IMR-90 (cell line): Measurements from ENCODE around the gene LCAT. TPM values are rescaled to one million over a fixed set of nuclear protein-coding genes. Genes with fewer than 3 reads are reported as not detected.
A peak's percentile ranks its signal among the peaks of the same experiment; 100 is the strongest.

Experiments
- ATAC-seq: fragments of 200-7000 bp; cut with Tn5 transposase; 2 replicates; pipeline ENCODE4 v1.9.1; 2020; ENCODE audit warnings: low read depth, mild to moderate bottlenecking, moderate library complexity
- BruUV-seq: library from RNA; stranded (reverse); fragments of 400-500 nt; replicated peaks from 2 replicates; lab custom pipeline; 2021; lab: Mats Ljungman, UMichigan
- CTCF ChIA-PET: fragments of 300-600 bp; formaldehyde crosslinking; extraction: SDS; loops from one replicate; lab custom pipeline; 2021; ENCODE audit warnings: antibody characterized with exemption; lab: Yijun Ruan, JAX
- POLR2A ChIA-PET: fragments of 300-600 bp; sonication (Branson Sonifier 250); formaldehyde crosslinking; loops from one replicate; lab custom pipeline; 2022; ENCODE audit warnings: antibody characterized with exemption; ENCODE audit not compliant: unreplicated experiment; lab: Charles Lee
- DNase-seq: peaks from one replicate; pipeline ENCODE4 v3.0.0; 2013
- H2AFZ ChIP-seq: replicated peaks from 2 replicates; pipeline ENCODE3; 2013; ENCODE audit warnings: low read length, mild to moderate bottlenecking; ENCODE audit not compliant: poor library complexity
- H2AK5ac ChIP-seq: 2 replicates; pipeline ENCODE4 v1.6.1; 2013; ENCODE audit warnings: low read depth, low read length, inconsistent platforms
- H2AK9ac ChIP-seq: replicated peaks from 2 replicates; pipeline ENCODE3; 2013; ENCODE audit warnings: mild to moderate bottlenecking, low read depth, low read length, moderate library complexity; ENCODE audit not compliant: poor library complexity
- H2BK120ac ChIP-seq: 2 replicates; pipeline ENCODE4 v1.6.1; 2013; ENCODE audit warnings: low read depth, low read length, inconsistent platforms
- H2BK15ac ChIP-seq: 3 replicates; pipeline ENCODE4 v1.6.1; 2013; ENCODE audit warnings: low read depth, low read length, inconsistent platforms
- H2BK20ac ChIP-seq: 2 replicates; pipeline ENCODE4 v1.6.1; 2013; ENCODE audit warnings: low read depth, mild to moderate bottlenecking, inconsistent platforms, low read length, moderate library complexity
- H2BK5ac ChIP-seq: 2 replicates; pipeline ENCODE4 v1.6.1; 2013; ENCODE audit warnings: mild to moderate bottlenecking, low read depth, low read length, inconsistent platforms; ENCODE audit not compliant: poor library complexity, severe bottlenecking
- H3K14ac ChIP-seq: replicated peaks from 2 replicates; pipeline ENCODE4 v1.6.1; 2013; ENCODE audit warnings: low read depth, low read length, inconsistent platforms
- H3K18ac ChIP-seq: 2 replicates; pipeline ENCODE4 v1.6.1; 2013; ENCODE audit warnings: low read depth, low read length, control low read depth
- H3K23ac ChIP-seq: 2 replicates; pipeline ENCODE4 v1.6.1; 2013; ENCODE audit warnings: low read depth, low read length, inconsistent platforms
- H3K27ac ChIP-seq: 2 replicates; pipeline ENCODE4 v1.5.1; 2013; ENCODE audit warnings: mild to moderate bottlenecking, control low read depth, low read length; ENCODE audit not compliant: insufficient read depth
- H3K27me3 ChIP-seq: 2 replicates; pipeline ENCODE4 v1.6.1; 2013; ENCODE audit warnings: low read length; ENCODE audit not compliant: control insufficient read depth, insufficient read depth
- H3K36me3 ChIP-seq: 2 replicates; pipeline ENCODE4 v1.6.1; 2013; ENCODE audit warnings: low read length, mixed read lengths; ENCODE audit not compliant: control insufficient read depth, insufficient read depth
- H3K4ac ChIP-seq: 2 replicates; pipeline ENCODE4 v1.6.1; 2013; ENCODE audit warnings: low read depth, low read length, inconsistent platforms
- H3K4me1 ChIP-seq: 2 replicates; pipeline ENCODE4 v1.6.1; 2013; ENCODE audit warnings: low read length, mixed read lengths; ENCODE audit not compliant: control insufficient read depth, insufficient read depth
- H3K4me2 ChIP-seq: 2 replicates; pipeline ENCODE4 v1.6.1; 2013; ENCODE audit warnings: low read depth, mild to moderate bottlenecking, control low read depth, low read length, moderate library complexity
- H3K4me3 ChIP-seq: 2 replicates; pipeline ENCODE4 v1.5.1; 2013; ENCODE audit warnings: low read depth, mild to moderate bottlenecking, control low read depth, low read length, moderate library complexity; ENCODE audit not compliant: insufficient read depth
- H3K56ac ChIP-seq: 2 replicates; pipeline ENCODE4 v1.6.1; 2013; ENCODE audit warnings: low read length, inconsistent platforms; ENCODE audit not compliant: insufficient read depth; ENCODE audit errors: extremely low read depth
- H3K79me1 ChIP-seq, 2 experiments: 2 replicates each; pipeline ENCODE4 v1.6.1; 2013; ENCODE audit warnings: low read length in 2 of 2, inconsistent platforms in 1 of 2, low read depth in 1 of 2
- H3K9ac ChIP-seq: 2 replicates; pipeline ENCODE4 v1.6.1; 2013; ENCODE audit warnings: low read depth, low read length, control low read depth
- H3K9me1 ChIP-seq: 2 replicates; pipeline ENCODE4 v1.6.1; 2013; ENCODE audit warnings: low read length, inconsistent platforms; ENCODE audit not compliant: insufficient read depth
- H3K9me3 ChIP-seq: 2 replicates; pipeline ENCODE4 v1.6.1; 2013; ENCODE audit warnings: low read length; ENCODE audit not compliant: control insufficient read depth, insufficient read depth
- H4K20me1 ChIP-seq: 2 replicates; pipeline ENCODE4 v1.6.1; 2013; ENCODE audit warnings: low read length, inconsistent platforms; ENCODE audit not compliant: insufficient read depth
- H4K5ac ChIP-seq: 2 replicates; pipeline ENCODE4 v1.6.1; 2013; ENCODE audit warnings: mild to moderate bottlenecking, low read depth, low read length, control low read depth
- H4K8ac ChIP-seq, 2 experiments: 2 replicates each; pipeline ENCODE4 v1.6.1; 2013; ENCODE audit warnings: low read depth in 2 of 2, low read length in 2 of 2, control low read depth in 1 of 2, inconsistent platforms in 1 of 2
- H4K91ac ChIP-seq: 2 replicates; pipeline ENCODE4 v1.6.1; 2013; ENCODE audit warnings: low read depth, low read length, inconsistent platforms; ENCODE audit not compliant: insufficient read depth
- BHLHE40 ChIP-seq: fragments of 150-350 bp; IDR thresholded peaks from 2 replicates; pipeline ENCODE4 v1.6.1; 2016; ENCODE audit warnings: mild to moderate bottlenecking, low read depth, low read length
- MAZ ChIP-seq: IDR thresholded peaks from 2 replicates; pipeline ENCODE4 v1.6.1; 2012; ENCODE audit warnings: low read depth, mild to moderate bottlenecking, low read length, improper control_type of control experiment, moderate library complexity, borderline replicate concordance
- MXI1 ChIP-seq: IDR thresholded peaks from 2 replicates; pipeline ENCODE4 v1.6.1; 2012; ENCODE audit warnings: low read depth, mild to moderate bottlenecking, low read length, moderate library complexity, borderline replicate concordance
- NFE2L2 ChIP-seq: fragments of 150-350 bp; IDR thresholded peaks from 2 replicates; pipeline ENCODE4 v1.6.1; 2016; ENCODE audit warnings: low read depth, mild to moderate bottlenecking, low read length
- RAD21 ChIP-seq: IDR thresholded peaks from 2 replicates; pipeline ENCODE4 v1.6.1; 2012; ENCODE audit warnings: low read length, improper control_type of control experiment
- RCOR1 ChIP-seq: IDR thresholded peaks from 2 replicates; pipeline ENCODE4 v1.6.1; 2012; ENCODE audit warnings: mild to moderate bottlenecking, low read length, improper control_type of control experiment; ENCODE audit not compliant: insufficient replicate concordance
- WGBS, 2 experiments: methylation state at CpG; one replicate each; pipeline versions ENCODE4 v1.1.5 to v1.1.7; 2013; ENCODE audit warnings: missing lambda C conversion rate in 2 of 2; ENCODE audit not compliant: insufficient read length in 1 of 2; ENCODE audit errors: extremely low coverage in 2 of 2; 5-methylcytosine and 5-hydroxymethylcytosine counted together
- dilution Hi-C: fragments of 300-500 bp; cut with HindIII; formaldehyde crosslinking; loops from one replicate; pipeline ENCODE4 v1.14.3; 2018; ENCODE audit warnings: low sequenced_read_pairs; ENCODE audit not compliant: unreplicated experiment
- in situ Hi-C: fragments of 300-500 bp; cut with MboI; formaldehyde crosslinking; loops from 3 replicates; pipeline ENCODE4 v1.14.3; 2019; ENCODE audit warnings: low sequenced_read_pairs, inconsistent platforms, mixed read lengths
- intact Hi-C: fragments of 100-400 bp; cut with micrococcal nuclease; formaldehyde crosslinking; loops from 2 replicates; pipeline ENCODE4 v1.10.0; 2022
- polyA plus RNA-seq, 3 experiments: library from polyadenylated mRNA; depleted of rRNA; stranded (reverse); fragments of >200 nt; gene quantifications; 2 replicates each; pipeline ENCODE4 v1.2.3, GENCODE V29; 2012; ENCODE audit warnings: low replicate concordance in 1 of 3
- total RNA-seq: library from RNA; depleted of rRNA; stranded (reverse); fragments of >200 nt; gene quantifications from 2 replicates; pipeline ENCODE4 v1.2.3, GENCODE V29; 2012

LCAT gene
- total and polyA plus RNA-seq, 2 of the 4 experiments (the other 2 are of a cell fraction) = 1.4 to 18.8 TPM

GRCh38 chr16:67926181-67926750 is 17.7 kb downstream of the LCAT start:
- Histone ChIP-seq H3K14ac (no peak overlapping the region), H3K4ac (no peak overlapping the region), H3K56ac (no peak overlapping the region), H3K9me1 (no peaks in the 10 kb centered on the region), H3K27me3 (no peaks in the 10 kb centered on the region), H3K4me3 (no peak overlapping the region), H2AK5ac (no peak overlapping the region), H3K9ac (no peak overlapping the region), H2BK5ac (no peak overlapping the region), H2BK20ac (no peak overlapping the region), H3K36me3 (peaks cover 29% of the 10 kb centered on the region), H3K9me3 (no peaks in the 10 kb centered on the region), H4K20me1 (peaks cover 53% of the 10 kb centered on the region), H3K79me1 (peaks cover 5 to 44% of the 10 kb centered on the region in 2 experiments; a peak in 2 of 4 replicates), H4K91ac (no peak overlapping the region), H3K4me1 (no peaks in the 10 kb centered on the region), H3K23ac (no peak overlapping the region), H2AFZ (no peak overlapping the region), H3K18ac (no peak overlapping the region), H2BK120ac (no peak overlapping the region), H4K8ac (no peak overlapping the region), H2AK9ac (no peak overlapping the region), H2BK15ac (no peak overlapping the region), H4K5ac (no peak overlapping the region), H3K27ac (no peak overlapping the region), H3K4me2 (no peak overlapping the region)
- dilution Hi-C loops = no loop called here
- no TSS peak for BruUV-seq
- WGBS, 2 experiments = 73% methylated on average over 8 of the region's 13 CpGs; no CpG with 5 or more reads in 1 of the 2 experiments
- DNase-seq (peak; percentile 30), ATAC-seq (peak; percentile 9; the same call in 1 of the 2 replicates)
- POLR2A ChIA-PET = no interaction called here
- CTCF ChIA-PET = interaction anchor here (1.3 kb wide), 1 partner anchor 110 kb away, joined by 4 read pairs; no protein-coding TSS in a partner anchor
- in situ Hi-C loops = loop anchor here (5.0 to 25.0 kb wide), 3 partner anchors 114 to 389 kb away; partner anchors contain the start of gene RIPOR1
- intact Hi-C loops = no loop called here
- no peak for TF ChIP-seq RCOR1
- TF ChIP-seq MAZ = no peak
- 0 out of 2 replicates have a peak, but pooled peaks have one; percentile 4 for TF ChIP-seq RAD21
- no peak for TF ChIP-seq NFE2L2
- TF ChIP-seq MXI1 = no peak
- no peak for TF ChIP-seq BHLHE40
